Colonic mucosa (tissue), 4 donors: ENCODE data around the gene XIAP. TPM values are rescaled to one million over a fixed set of nuclear protein-coding genes. Genes with fewer than 3 reads are reported as not detected.
"Not testable (repeated sequence)": the region's sequence is repeated elsewhere in the genome, so short reads cannot be mapped to it uniquely, and the experiment has no call there.

Source experiments
- DNase-seq: peaks from one replicate; pipeline ENCODE4 v3.0.0-alpha.2; 2020
- H3K27ac ChIP-seq: fragments of 200-600 bp; one replicate; pipeline ENCODE4 v1.8.0; 2021
- H3K27me3 ChIP-seq: fragments of 200-600 bp; one replicate; pipeline ENCODE4 v1.8.0; 2021
- H3K36me3 ChIP-seq: fragments of 200-600 bp; one replicate; pipeline ENCODE4 v1.8.0; 2021
- H3K4me1 ChIP-seq: fragments of 200-600 bp; one replicate; pipeline ENCODE4 v1.8.0; 2021; ENCODE audit warnings: mild to moderate bottlenecking
- H3K4me3 ChIP-seq: fragments of 200-600 bp; one replicate; pipeline ENCODE4 v1.8.0; 2021
- H3K9ac ChIP-seq, 2 donors: one replicate each; pipeline ENCODE4 v1.7.0; 2013; ENCODE audit warnings: control low read depth in 2 of 2, low read depth in 2 of 2, low read length in 2 of 2
- H3K9me3 ChIP-seq: fragments of 200-600 bp; one replicate; pipeline ENCODE4 v1.8.0; 2021
- CTCF ChIP-seq: fragments of 200-600 bp; IDR thresholded peaks from one replicate; pipeline ENCODE4 v1.8.0; 2022; ENCODE audit warnings: antibody characterized with exemption, mild to moderate bottlenecking
- intact Hi-C: fragments of 100-400 bp; cut with DNase I; formaldehyde crosslinking; loops from one replicate; pipeline ENCODE4 v1.14.1; 2022
- total RNA-seq, 2 donors: library from RNA; stranded (reverse); fragmentation: NEBNext Ultra II Directional in 1 of 2; extraction: Animal tissue kit (Norgen Biotek cat#: 25700) in 1 of 2; gene quantifications; one replicate each; pipeline ENCODE4 v1.2.1, GENCODE V29; 2021
- donor health status: healthy.
- donor health status: DM: no; HTN: no; CAD: no.
- donor health status: DM: no; HTN: no; CAD: no.

XIAP gene
- total RNA-seq = 10 to 100 TPM; 54.9 to 73.2 TPM

- DNase-seq = peak; percentile 79
- Histone ChIP-seq H3K9me3 (no peaks in the 10 kb centered on the region), H3K27me3 (no peaks in the 10 kb centered on the region), H3K27ac (peak within 1 kb of the TSS; percentile 97), H3K4me3 (peak within 1 kb of the TSS; percentile 47), H3K36me3 (no peaks in the 10 kb centered on the region), H3K4me1 (no peaks in the 10 kb centered on the region), H3K9ac (peak within 1 kb of the TSS; percentile 82 to 98)
- TF ChIP-seq CTCF = no peak
- intact Hi-C loops = no loop called here
Observed at GRCh38 chrX:123859846-123860838, at the start of gene XIAP. XIAP (plus strand) TSS chrX:123860053; CDS start chrX:123885663, 25,610 bp downstream.

- Histone ChIP-seq H3K9ac (no peak overlapping the region), H3K36me3 (no peaks in the 10 kb centered on the region), H3K27ac (no peak overlapping the region), H3K27me3 (no peaks in the 10 kb centered on the region), H3K9me3 (no peaks in the 10 kb centered on the region), H3K4me3 (no peak overlapping the region), H3K4me1 (no peaks in the 10 kb centered on the region)
- no peak for TF ChIP-seq CTCF
- intact Hi-C loops = no loop called here
- DNase-seq = no peak
Observed at GRCh38 chrX:123814343-123814742, 45.5 kb upstream of the XIAP start.

- intact Hi-C loops, H3K9me3 ChIP-seq, DNase-seq, H3K27me3 ChIP-seq, H3K4me3 ChIP-seq, H3K27ac ChIP-seq, H3K9ac ChIP-seq, H3K36me3 ChIP-seq, H3K4me1 ChIP-seq: not testable (repeated sequence)
Observed at GRCh38 chrX:123814934-123815394, 44.9 kb upstream of the XIAP start.

GRCh38 chrX:123817288-123817894 is 42.5 kb upstream of the XIAP start:
- no peaks in the 10 kb centered on the region for H3K36me3 ChIP-seq
- intact Hi-C loops = no loop called here
- H3K27ac ChIP-seq = no peak overlapping the region

GRCh38 chrX:123818243-123818642 is 41.6 kb upstream of the XIAP start:
- Histone ChIP-seq H3K4me3 (no peak overlapping the region), H3K4me1 (no peaks in the 10 kb centered on the region), H3K27ac (no peak overlapping the region), H3K27me3 (no peaks in the 10 kb centered on the region), H3K9me3 (no peaks in the 10 kb centered on the region), H3K9ac (no peak overlapping the region), H3K36me3 (no peaks in the 10 kb centered on the region)
- no peak for DNase-seq
- TF ChIP-seq CTCF = no peak
- intact Hi-C loops = no loop called here

More at GRCh38 chrX:123817288-123817894, 42.5 kb upstream of the XIAP start:
- TF ChIP-seq CTCF = no peak
- no peaks in the 10 kb centered on the region for H3K27me3 ChIP-seq
- H3K4me3 ChIP-seq = no peak overlapping the region
- no peaks in the 10 kb centered on the region for H3K9me3 ChIP-seq
- peak; percentile 66 for DNase-seq
- H3K9ac ChIP-seq = no peak overlapping the region
- no peaks in the 10 kb centered on the region for H3K4me1 ChIP-seq
